GM12864 (cell line): ENCODE data around the gene MSL3B.

Experiments used
- DNase-seq: peaks from one replicate; pipeline ENCODE4 v3.0.0-alpha.2; 2011; ENCODE audit warnings: low read depth
- H3K4me3 ChIP-seq: 2 replicates; pipeline ENCODE4 v1.5.1; 2011; ENCODE audit warnings: mild to moderate bottlenecking, low read depth, low read length, control low read depth
- CTCF ChIP-seq: IDR thresholded peaks from 2 replicates; pipeline ENCODE4 v1.5.1; 2011; ENCODE audit warnings: low read depth, mild to moderate bottlenecking, moderate library complexity, low read length, control low read depth, inconsistent platforms; ENCODE audit errors: missing control alignments

The MSL3B gene

GRCh38 chr2:233853353-233853752, 14.8 kb downstream of the MSL3B start:
- no peak for DNase-seq
- no peak for TF ChIP-seq CTCF
- peak overlapping the region; percentile 72 for H3K4me3 ChIP-seq

- no peak for DNase-seq
- TF ChIP-seq CTCF, result no peak
- peak overlapping the region; percentile 72; the same call in 1 of the 2 replicates for H3K4me3 ChIP-seq
These were observed 16.1 kb downstream of the MSL3B start for GRCh38 chr2:233852056-233852455.

GRCh38 chr2:233851169-233851568, 17.0 kb downstream of the MSL3B start:
- no peak overlapping the region for H3K4me3 ChIP-seq

GRCh38 chr2:233850745-233851144, 17.4 kb downstream of the MSL3B start:
- TF ChIP-seq CTCF, result no peak
- no peak for DNase-seq
- no peak overlapping the region for H3K4me3 ChIP-seq

More at GRCh38 chr2:233851169-233851568, 17.0 kb downstream of the MSL3B start:
- no peak for TF ChIP-seq CTCF
- no peak for DNase-seq

- no peak for TF ChIP-seq CTCF
- DNase-seq, result no peak
- H3K4me3 ChIP-seq, result no peak overlapping the region
These were observed 18.4 kb downstream of the MSL3B start for GRCh38 chr2:233849607-233850271.

- no peak for DNase-seq
- TF ChIP-seq CTCF, result no peak
- no peak overlapping the region for H3K4me3 ChIP-seq
These were observed 19.9 kb downstream of the MSL3B start for GRCh38 chr2:233848276-233848675.

- H3K4me3 ChIP-seq, result no peak overlapping the region
- no peak for DNase-seq
- TF ChIP-seq CTCF, result no peak
These were observed 20.8 kb downstream of the MSL3B start for GRCh38 chr2:233847248-233847898.
